Endometrial microvascular endothelial cells (primary cell): ENCODE data around the gene EML4. TPM values are rescaled to one million over a fixed set of nuclear protein-coding genes. Genes with fewer than 3 reads are reported as not detected.
"Not testable (repeated sequence)": the region's sequence is repeated elsewhere in the genome, so short reads cannot be mapped to it uniquely, and the experiment has no call there.

ENCODE experiments used
- in situ Hi-C: cut with HindIII; loops from 2 replicates; pipeline ENCODE4 v1.10.0; 2017; ENCODE audit warnings: low sequenced_read_pairs, low pct_unique_long_range_greater_than_20kb; ENCODE audit errors: inconsistent ontology term
- total RNA-seq: library from RNA; depleted of rRNA; stranded (reverse); fragments of >200 nt; gene quantifications from one replicate; pipeline ENCODE4 v1.2.3, GENCODE V29; 2015; ENCODE audit errors: inconsistent ontology term

EML4 gene
- total RNA-seq, 1 donor from 2014 or later = 19.5 TPM

DNA sequence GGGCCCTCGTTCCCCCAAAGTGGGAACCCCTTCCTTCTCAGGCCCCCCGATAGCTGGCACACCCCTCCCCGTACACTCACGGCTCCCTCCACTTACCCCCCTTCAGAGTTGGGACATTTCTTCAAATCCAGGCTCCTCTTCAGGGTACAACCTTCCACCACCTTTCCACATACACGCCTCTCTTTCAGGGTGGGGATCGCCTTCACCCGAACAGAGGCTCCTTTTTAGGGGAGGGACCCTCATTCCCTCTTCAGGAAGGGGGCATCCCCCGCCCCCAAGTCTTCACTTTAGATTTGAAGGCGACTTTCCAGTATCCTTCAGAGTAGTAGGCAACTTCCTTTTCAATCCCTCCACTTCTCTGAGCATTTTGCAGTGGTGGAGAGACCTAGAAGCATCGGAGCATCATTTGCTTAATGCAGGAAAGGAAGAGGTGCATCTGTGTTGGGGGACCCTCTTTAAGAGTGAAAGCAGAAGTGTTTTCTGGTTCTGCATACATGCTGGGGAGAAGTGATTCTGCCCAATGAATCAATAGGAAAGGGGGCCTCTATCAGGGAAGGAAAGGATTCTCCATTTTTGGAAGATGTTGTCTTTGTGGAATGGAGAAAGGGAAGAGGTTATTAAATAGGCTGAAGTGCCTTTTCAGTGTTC is 845 bp downstream of the EML4 start:
- in situ Hi-C loops = no loop called here

DNA sequence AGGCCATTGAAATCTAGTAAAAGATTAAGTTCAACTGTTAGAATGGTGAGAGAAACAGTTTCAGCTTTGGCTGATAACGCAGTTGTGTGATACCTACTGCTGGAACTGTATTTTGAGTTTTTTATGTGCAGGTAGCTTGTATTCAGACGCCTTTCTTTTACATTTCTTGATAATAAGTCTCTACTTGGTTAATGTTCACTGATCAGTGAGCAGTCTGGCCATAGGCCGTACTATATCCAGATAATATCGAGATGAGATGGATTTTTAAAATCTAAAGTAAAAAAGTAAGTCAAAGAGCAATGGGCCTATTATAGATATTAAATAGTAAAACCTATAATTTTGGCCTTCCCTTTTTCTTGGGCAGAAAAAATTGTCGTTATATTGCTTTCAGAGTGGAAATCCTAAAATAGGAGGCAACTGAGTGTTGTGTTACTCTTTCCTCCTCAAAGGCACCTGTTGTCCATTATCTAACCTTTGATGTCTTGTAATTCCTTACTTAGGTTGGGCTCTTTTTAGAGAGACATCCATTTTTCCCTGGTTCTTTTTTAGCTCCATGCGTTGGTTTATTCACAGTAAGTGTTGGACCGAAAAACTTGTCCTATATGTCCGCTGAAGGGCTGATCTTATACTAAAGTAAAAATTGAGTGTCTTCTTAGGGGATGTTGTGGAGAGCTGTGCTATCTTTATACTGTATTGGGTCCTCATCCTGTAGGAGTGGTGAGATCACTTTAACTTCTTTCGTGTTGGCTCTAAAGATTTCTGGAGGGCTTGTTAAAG is 1.7 kb downstream of the EML4 start:
- in situ Hi-C loops = no loop called here

DNA sequence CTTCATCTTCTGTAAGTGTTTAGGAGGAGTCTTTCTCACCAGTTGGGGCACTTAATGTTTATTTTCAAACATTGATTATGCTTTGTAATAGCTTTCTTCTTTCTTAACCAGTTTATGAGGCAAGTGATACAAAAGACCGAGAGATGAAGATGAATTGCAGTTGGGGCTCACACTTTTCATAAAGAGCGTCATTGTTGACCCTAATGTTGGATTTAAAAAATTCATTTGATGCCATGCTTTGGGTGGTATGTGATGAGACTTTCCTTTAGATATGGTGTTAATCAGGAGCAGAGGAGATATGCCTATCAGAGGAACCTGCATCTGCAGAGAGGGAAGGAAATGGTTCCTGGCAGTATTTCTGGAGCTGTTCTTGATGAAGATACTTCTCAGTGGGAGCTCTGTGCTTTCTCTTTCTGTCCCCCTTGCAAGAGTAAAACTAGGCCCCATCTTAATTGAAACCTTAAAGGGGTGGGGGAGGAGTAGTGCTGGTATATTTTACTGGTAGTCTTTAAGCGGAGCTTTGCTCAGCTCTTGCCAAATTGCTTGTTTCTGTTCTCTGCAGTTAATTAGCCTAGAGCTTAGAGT is 2.3 kb downstream of the EML4 start:
- in situ Hi-C loops = no loop called here

- in situ Hi-C loops = no loop called here
Measured at GRCh38 chr2:42172020-42172419, 2.9 kb downstream of the EML4 start.

- in situ Hi-C loops = no loop called here
Measured at GRCh38 chr2:42172566-42172965, 3.4 kb downstream of the EML4 start.

GRCh38 chr2:42173467-42173866 is 4.3 kb downstream of the EML4 start:
- in situ Hi-C loops = not testable (repeated sequence)

- in situ Hi-C loops = no loop called here
Measured at GRCh38 chr2:42176992-42177738, 8.0 kb downstream of the EML4 start.

DNA sequence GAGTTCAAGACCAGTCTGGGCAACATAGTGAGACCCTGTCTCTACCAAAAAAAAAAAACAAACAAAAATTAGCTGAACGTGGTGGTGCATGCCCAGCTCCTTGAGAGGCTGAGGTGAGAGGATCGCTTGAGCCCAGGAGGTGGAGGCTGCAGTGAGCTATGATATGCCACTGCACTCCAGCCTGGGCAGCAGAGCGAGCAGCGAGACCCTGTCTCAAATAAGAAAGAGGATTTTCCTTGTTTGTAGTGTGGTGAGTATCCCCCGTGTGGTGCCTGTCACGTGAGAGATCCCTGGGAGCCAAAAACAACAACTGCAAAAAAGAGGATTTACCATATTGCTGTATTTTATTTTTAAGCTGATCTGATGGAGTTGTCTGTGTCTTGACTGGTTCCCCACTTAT is 9.2 kb downstream of the EML4 start:
- in situ Hi-C loops = no loop called here

DNA sequence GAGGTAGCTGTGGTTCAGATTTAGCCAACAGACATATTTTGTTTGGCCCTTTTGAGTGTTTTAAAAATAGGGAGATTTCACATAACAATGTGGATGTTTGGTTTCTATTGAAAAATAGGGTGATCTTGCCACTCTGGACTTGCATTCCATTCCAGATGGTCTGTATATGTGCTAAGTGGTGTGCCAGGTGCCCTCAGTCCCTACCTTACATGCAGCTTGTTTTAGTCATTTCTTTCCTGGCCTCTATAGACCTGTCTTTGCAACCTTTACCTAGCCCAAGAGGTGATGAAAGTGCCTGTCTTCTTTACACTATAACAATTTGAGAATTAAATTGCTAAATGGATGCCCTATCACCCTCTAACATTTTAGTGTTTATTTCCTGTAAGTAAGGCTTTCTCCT is 11.1 kb downstream of the EML4 start:
- in situ Hi-C loops = no loop called here

GRCh38 chr2:42182654-42183308 is 13.6 kb downstream of the EML4 start:
- in situ Hi-C loops = no loop called here

DNA sequence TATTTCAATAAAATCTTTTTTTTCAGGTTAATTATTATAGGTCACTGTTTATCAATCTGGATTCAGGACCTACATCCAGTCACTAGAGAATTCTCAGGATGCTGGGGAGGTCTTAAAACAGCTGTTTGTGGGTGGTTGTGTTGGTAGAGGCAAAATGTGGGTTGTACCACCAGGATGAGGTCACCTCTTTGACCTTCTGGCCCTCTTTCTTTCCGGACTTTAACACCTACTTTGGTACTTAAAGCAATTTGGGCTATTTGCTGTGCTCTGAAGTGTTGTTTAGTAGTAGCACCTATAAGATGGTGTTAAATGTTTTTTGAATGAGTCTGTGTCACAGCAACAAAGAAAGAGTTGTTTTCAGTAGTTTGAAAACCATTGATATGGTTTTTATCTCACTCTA is 14.6 kb downstream of the EML4 start:
- in situ Hi-C loops = no loop called here

DNA sequence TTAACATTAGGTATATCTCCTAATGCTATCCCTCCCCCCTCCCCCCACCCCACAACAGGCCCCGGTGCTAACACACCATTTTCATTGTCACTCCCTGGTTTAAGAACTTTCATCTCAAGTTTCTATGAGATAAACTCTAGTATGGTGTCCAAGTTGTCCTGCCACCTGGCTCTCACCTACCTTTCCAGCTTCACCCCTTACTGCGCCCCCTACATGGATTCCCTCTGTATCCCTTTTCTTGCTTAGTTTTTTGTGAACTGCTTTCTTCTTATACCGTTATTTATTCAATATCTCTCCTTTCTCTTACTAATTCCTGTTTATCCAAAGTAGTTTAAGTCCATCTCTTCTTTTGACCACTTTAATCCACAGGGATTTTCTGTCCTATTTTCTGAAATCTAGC is 15.2 kb downstream of the EML4 start:
- in situ Hi-C loops = no loop called here

DNA sequence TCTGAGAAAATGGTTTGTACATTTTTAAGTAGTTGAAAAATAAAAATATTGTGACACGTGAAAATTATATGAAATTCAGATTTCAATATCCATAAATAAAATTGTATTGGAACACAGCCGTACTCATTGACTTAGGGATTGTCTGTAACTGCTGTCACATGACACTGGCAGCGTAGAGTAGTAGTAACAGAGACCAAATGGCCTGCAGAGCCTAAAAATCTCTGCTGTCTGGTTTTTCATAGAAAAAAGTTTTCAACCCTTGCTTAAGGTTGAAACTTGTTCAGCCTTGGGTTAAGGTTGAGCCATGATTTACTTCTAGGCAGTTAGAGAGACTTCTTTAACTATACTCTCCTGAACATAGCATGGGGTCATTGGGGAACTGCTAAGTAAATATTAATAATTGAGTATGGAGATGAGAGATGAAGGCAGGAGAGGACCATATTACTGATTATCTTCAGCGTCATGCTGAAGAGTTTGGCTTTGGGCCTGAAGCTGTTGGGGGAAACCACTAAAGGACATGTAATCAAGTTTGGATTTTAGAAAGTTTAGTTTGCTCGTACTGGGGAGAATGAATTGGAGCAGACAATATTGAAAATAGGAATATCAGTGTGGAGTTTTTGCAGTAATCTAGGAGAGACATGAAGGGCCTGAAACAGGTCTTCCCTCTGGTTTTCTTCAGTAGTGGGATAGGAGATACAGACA is 16.2 kb downstream of the EML4 start:
- in situ Hi-C loops = no loop called here

DNA sequence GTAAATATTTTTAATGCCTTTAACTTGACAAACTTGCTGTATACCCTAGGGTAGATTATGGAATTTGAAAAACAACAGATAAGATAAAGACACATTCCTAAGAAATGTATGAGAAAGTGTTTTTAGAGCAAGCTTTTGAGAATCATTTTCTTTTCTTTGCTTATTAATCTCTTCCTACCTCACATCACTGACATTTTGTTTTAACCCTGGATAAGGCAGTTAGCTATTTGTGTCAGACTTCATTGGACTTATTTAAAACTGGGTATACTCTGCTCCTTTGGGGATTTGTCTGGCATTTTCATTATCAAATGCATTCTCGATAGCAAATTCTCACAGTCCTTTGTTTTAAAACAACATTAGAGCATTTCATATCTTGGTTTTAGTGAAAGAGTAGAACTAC is 17.2 kb downstream of the EML4 start:
- in situ Hi-C loops = no loop called here

- in situ Hi-C loops = no loop called here
Measured at GRCh38 chr2:42186945-42187632, 17.9 kb downstream of the EML4 start.

GRCh38 chr2:42187886-42188285 is 18.7 kb downstream of the EML4 start:
- in situ Hi-C loops = no loop called here

GRCh38 chr2:42189235-42189566 is 20.0 kb downstream of the EML4 start:
- in situ Hi-C loops = no loop called here

DNA sequence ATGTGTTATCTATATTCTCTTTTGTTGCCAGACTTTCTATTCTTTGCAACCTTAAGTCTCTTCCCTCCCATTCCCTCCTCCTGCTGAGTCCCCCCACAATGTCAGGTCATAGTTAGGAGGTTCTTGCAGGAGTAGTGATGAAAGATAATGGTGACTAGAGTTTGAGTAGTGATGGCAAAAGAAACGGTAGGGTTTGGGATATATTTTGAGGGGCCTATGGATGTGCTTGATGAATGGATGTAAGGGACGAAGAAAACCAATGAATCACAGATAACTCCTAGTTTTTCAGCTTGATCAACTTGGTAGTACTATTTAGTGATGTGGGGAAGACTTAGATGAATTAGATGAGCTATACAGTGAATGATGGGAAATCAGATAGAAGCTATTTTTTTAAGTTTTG is 21.0 kb downstream of the EML4 start:
- in situ Hi-C loops = no loop called here
